Thyroid gland (tissue), 4 donors: ENCODE results near the gene PRPF6.

Source experiments
- CTCF ChIP-seq, 6 experiments: fragments of 200-600 bp in 3 of 6; fragments of 450-650 bp in 3 of 6; sonication (generic) in 3 of 6; IDR thresholded peaks; one replicate each; pipeline ENCODE4 v1.5.1; 2016 to 2019; ENCODE audit warnings: antibody characterized with exemption in 6 of 6, mild to moderate bottlenecking in 2 of 6, inconsistent platforms in 1 of 6, moderate library complexity in 1 of 6
- POLR2A ChIP-seq, 2 donors: fragments of 450-650 bp; IDR thresholded peaks; one replicate each; pipeline ENCODE4 v1.6.1; 2017; ENCODE audit warnings: antibody characterized with exemption in 2 of 2, mild to moderate bottlenecking in 2 of 2, moderate library complexity in 1 of 2

GRCh38 chr20:64049060-64049877, 68.3 kb downstream of the PRPF6 start, which contains the start of gene SOX18:
- TF ChIP-seq CTCF (IDR thresholded peaks at IDR 0.05) = no peak
- TF ChIP-seq POLR2A (IDR thresholded peaks at IDR 0.05) = no peak
